ENCODE results near the gene DET1.
"Not testable (repeated sequence)": the region's sequence is repeated elsewhere in the genome, so short reads cannot be mapped to it uniquely, and the experiment has no call there.

Gene DET1

GRCh38 chr15:88546248-88547129 lies at the start of gene DET1:
Gene DET1, minus strand, starts transcription at chr15:88546681. Its CDS starts 14,976 bp downstream, at chr15:88531705.
- DNase-seq (ENCODE audit: low spot score): peak; percentile 96

DNA sequence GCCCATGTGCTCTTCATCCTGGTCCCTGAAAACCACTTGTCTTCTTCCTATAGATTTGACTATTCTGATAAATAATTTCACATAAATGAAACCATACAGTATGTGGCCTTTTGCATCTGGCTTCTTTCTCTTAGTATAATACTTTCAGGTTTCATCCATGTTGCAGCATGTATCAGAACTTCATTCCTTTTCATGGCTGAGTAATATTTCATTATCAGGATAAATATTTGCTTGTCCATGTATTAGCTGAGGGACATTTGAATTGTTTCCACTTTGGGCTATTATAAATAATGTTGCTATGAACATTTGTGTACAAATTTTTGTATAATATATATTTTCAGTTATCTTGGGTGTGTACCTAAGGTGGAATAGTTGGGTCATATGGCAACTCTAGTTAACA lies 44.9 kb upstream of the DET1 start:
- DNase-seq (ENCODE audit: low spot score): no peak

DNA sequence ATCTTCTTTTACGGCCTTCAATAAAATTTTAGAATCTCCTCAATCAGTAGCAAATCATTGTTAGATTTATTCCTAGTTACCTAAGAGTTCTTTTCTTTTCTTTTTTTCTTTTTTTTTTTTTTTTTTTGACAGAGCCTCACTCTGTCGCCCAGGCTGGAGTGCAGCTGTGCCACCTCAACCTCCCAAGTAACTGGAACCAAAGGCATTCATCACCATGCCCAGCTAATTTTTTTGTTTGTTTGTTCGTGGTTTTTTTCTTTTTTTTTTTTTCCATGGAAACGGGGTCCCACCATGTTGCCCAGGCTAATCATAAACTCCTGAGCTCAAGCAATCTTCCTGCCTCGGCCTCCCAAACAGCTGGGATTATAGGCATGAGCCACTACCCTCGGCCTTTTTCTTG lies 44.3 kb upstream of the DET1 start:
- DNase-seq (ENCODE audit: low spot score): no peak

- no peak for DNase-seq (ENCODE audit: low spot score)
These were observed 40.1 kb upstream of the DET1 start for GRCh38 chr15:88586401-88587162.

GRCh38 chr15:88580532-88580931 lies 34.1 kb upstream of the DET1 start:
- no peak for DNase-seq (ENCODE audit: low spot score)

GRCh38 chr15:88579322-88579721 lies 32.8 kb upstream of the DET1 start:
- DNase-seq (ENCODE audit: low spot score): no peak

DNA sequence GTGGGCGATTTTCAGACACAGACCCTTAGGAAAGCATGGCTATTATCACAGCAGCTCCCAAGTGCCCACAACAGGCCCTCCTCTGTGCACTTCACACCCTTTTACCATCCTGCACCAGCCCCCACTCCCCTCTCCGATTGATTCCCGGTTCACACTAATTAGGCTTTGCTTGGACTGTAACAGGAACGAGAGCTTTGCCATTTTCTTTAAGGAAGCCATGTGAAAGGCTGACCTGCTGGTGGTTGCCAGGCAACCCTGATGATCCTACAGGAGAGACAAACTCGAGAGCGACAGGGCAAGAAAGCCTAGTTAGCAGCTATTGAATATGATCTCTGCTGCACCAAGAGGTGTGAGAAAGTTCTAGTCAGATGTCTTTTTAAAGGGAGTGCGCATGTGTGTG lies 28.2 kb upstream of the DET1 start:
- DNase-seq (ENCODE audit: low spot score): no peak

DNA sequence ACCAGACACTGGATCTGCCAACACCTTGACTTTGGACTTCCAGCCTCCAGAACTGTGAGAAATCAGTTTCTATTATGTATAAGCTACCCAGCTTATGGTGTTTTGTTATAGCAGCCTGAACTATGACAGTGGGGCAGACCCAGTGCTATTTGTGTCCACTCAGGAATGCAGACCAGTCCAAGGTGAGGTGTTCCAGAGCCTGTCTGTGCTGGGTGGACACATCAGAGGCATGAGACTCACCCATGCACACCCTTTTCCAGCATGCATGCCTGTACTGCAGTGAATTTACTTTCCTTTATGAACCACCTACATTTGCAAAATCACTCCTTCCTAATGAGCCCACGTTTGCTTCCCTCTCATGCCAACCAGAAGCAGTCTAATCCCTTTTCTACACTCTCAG lies 27.6 kb upstream of the DET1 start:
- no peak for DNase-seq (ENCODE audit: low spot score)

DNA sequence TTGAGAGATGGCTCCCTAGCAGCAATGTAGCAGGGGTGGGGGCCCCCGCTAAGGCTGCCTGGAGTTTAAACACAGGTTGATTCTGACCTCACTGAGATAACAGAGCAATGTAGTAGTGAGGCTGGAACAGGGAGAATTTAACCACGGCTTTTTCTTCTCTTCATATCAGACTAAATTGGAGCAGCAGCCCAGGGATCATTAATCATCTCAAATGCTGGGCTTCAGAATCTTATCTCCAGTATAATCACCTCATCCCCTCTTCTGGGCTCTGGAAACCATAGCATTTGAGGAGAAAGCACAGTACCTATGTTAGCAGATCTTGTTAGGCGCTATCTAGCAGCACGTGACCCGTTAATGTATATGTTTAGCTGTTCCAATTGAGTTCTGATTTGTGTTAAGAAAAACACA lies 25.4 kb upstream of the DET1 start:
- no peak for DNase-seq (ENCODE audit: low spot score)

GRCh38 chr15:88571153-88571851 lies 24.8 kb upstream of the DET1 start:
- DNase-seq (ENCODE audit: low spot score): no peak

DNA sequence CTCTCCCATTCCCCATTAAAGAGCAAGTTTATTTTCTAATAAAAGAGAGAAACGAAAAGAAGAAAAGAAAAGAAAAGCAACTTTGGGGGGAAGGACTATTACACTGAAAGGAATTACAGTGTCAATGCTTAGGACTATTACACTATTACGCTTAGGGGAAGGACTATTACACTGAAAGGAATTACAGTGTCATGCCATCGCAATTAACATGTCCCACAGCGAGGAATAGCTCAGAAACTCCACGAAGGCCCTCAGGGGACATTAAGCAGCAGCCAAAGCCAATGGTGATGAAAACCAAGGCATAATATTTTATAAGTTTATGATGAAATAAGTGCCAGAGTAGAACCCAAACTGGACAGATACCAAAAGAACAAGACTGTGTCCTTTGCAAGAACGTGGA lies 22.1 kb upstream of the DET1 start:
- no peak for DNase-seq (ENCODE audit: low spot score)

GRCh38 chr15:88564741-88565140 lies 18.3 kb upstream of the DET1 start:
- no peak for DNase-seq (ENCODE audit: low spot score)

DNA sequence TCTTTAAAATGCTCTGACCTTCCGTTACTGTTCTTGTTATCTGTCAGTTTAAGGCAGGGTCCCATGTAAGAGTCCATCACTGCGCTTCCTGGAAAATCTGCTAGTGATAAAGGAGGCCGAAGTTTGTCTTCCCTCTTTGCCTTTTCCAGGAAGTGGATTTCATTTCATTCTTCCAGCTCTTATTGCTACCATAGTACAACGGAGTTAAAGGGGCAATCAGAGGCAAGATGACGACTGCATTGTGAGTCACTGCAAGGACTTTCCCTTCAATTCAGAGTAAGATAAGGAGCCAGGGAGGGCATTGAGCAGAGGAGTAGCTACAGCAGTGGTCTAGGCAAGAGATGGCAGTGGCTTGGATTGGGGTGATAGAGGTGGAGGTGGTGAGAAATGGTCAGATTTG lies 17.2 kb upstream of the DET1 start:
- DNase-seq (ENCODE audit: low spot score): no peak

DNA sequence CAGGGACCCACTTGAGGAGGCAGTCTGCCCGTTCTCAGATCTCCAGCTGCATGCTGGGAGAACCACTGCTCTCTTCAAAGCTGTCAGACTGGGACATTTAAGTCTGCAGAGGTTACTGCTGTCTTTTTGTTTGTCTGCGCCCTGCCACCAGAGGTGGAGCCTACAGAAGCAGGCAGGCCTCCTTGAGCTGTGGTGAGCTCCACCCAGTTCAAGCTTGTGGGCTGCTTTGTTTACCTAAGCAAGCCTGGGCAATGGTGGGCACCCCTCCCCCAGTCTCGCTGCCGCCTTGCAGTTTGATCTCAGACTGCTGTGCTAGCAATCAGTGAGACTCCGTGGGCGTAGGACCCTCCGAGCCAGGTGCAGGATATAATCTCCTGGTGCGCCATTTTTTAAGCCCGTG lies 13.1 kb upstream of the DET1 start:
- not testable (repeated sequence) for DNase-seq (ENCODE audit: low spot score)

DNA sequence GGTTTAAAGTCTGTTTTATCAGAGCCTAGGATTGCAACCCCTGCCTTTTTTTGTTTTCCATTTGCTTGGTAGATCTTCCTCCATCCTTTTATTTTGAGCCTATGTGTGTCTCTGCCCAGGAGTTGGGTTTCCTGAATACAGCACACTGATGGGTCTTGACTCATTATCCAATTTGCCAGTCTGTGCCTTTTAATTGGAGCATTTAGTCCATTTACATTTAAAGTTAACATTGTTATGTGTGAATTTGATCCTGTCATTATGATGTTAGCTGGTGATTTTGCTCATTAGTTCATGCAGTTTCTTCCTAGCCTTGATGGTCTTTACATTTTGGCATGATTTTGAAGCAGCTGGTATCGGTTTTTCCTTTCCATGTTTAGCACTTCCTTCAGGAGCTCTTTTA lies 11.5 kb upstream of the DET1 start:
- not testable (repeated sequence) for DNase-seq (ENCODE audit: low spot score)

- DNase-seq (ENCODE audit: low spot score): not testable (repeated sequence)
These were observed 1.5 kb upstream of the DET1 start for GRCh38 chr15:88548009-88548408.

- DNase-seq (ENCODE audit: low spot score): not testable (repeated sequence)
These were observed 768 bp downstream of the DET1 start for GRCh38 chr15:88545578-88546247.

DNA sequence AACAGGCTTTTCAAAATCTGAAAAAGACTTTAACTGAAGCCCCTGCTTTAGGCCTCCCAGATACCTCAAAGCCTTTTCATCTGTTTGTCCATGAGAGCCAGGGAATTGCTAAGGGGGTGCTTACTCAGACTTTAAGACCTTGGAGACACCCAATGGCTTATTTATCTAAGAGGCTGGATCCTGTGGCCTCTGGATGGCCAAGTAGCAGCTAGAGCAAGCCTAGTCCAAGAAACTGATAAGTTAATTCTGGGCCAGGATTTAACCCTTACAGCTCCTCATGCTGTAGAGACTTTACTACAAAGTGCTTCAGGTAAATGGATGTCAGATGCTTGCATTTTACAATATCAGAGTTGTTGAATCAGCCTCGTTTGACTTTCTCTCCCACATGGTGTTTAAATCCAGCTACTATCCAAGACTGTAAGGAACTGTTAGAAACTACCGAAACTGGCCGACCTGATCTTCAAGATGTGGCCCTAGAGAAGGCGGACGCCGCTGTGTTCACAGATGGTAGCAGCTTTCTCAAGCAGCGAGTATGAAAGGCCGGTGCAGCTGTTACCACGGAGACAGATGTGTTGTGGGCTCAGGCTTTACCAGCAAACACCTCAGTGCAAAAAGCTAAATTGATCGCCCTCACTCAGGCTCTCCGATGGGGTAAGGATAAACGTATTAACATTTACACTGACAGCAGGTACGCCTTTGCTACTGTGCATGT lies 3.3 kb downstream of the DET1 start:
- no peak for DNase-seq (ENCODE audit: low spot score)

DNA sequence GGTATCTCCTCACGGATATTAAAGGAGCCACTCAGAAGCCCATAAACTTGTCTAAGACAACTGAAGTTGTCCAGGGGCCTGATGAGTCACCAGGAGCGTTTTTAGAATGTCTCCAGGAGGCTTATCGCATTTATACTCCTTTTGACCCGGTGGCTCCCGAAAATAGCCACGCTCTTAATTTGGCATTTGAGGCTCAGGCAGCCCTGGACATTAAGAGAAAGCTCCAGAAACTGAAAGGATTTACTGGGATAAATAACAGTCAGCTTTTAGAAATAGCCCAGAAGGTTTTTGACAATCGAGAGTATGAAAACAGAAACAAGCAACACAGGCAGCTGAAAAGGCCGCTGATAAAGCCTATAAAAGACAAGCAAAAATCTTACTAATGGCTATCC lies 4.1 kb downstream of the DET1 start:
- no peak for DNase-seq (ENCODE audit: low spot score)

- no peak for DNase-seq (ENCODE audit: low spot score)
These were observed 4.7 kb downstream of the DET1 start for GRCh38 chr15:88541709-88542341.

DNA sequence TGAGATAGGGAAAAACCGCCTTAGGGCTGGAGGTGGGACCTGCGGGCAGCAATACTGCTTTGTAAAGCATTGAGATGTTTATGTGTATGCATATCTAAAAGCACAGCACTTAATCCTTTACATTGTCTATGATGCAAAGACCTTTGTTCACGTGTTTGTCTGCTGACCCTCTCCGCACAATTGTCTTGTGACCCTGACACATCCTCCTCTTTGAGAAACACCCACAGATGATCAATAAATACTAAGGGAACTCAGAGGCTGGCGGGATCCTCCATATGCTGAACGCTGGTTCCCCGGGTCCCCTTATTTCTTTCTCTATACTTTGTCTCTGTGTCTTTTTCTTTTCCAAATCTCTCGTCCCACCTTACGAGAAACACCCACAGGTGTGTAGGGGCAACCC lies 5.4 kb downstream of the DET1 start:
- DNase-seq (ENCODE audit: low spot score): not testable (repeated sequence)
